GM19351 (cell line): Measurements from ENCODE around the gene FAM89B.
"Not testable (repeated sequence)": the region's sequence is repeated elsewhere in the genome, so short reads cannot be mapped to it uniquely, and the experiment has no call there.

Experiments
- ATAC-seq: cut with Tn5 transposase; IDR thresholded peaks from one replicate; pipeline ENCODE4 v1.9.1; 2021; ENCODE audit warnings: mild to moderate bottlenecking, moderate library complexity; ENCODE audit not compliant: unreplicated experiment

FAM89B gene

GRCh38 chr11:65556470-65557279, 15.7 kb upstream of the FAM89B start:
- ATAC-seq: no peak

GRCh38 chr11:65557280-65558001, 14.9 kb upstream of the FAM89B start:
- ATAC-seq: no peak

GRCh38 chr11:65558002-65558929, 14.1 kb upstream of the FAM89B start, which contains the start of gene LTBP3:
Gene LTBP3, minus strand, starts transcription at chr11:65558359. Its CDS starts 400 bp downstream, at chr11:65557959.
- ATAC-seq: no peak

- no peak for ATAC-seq
Observed at GRCh38 chr11:65558930-65559509, 13.3 kb upstream of the FAM89B start.

GRCh38 chr11:65559535-65559934, 12.8 kb upstream of the FAM89B start:
- ATAC-seq: no peak

- no peak for ATAC-seq
Observed at GRCh38 chr11:65559951-65560537, 12.3 kb upstream of the FAM89B start.

- ATAC-seq: no peak
Observed at GRCh38 chr11:65560555-65561418, 11.6 kb upstream of the FAM89B start.

GRCh38 chr11:65562020-65562419, 10.3 kb upstream of the FAM89B start:
- no peak for ATAC-seq

- ATAC-seq: no peak
Observed at GRCh38 chr11:65562788-65563187, 9.6 kb upstream of the FAM89B start.

- no peak for ATAC-seq
Observed at GRCh38 chr11:65563601-65564000, 8.7 kb upstream of the FAM89B start.

- ATAC-seq: not testable (repeated sequence)
Observed at GRCh38 chr11:65564879-65565559, 7.3 kb upstream of the FAM89B start.

GRCh38 chr11:65565624-65566453, 6.5 kb upstream of the FAM89B start:
- no peak for ATAC-seq

GRCh38 chr11:65569164-65569972, 3.0 kb upstream of the FAM89B start:
- no peak for ATAC-seq

GRCh38 chr11:65569973-65570918, 2.1 kb upstream of the FAM89B start, which contains the start of gene ZNRD2:
Gene ZNRD2, plus strand, starts transcription at chr11:65570477. Its CDS starts 15 bp downstream, at chr11:65570492.
- ATAC-seq: peak; percentile 69

GRCh38 chr11:65571420-65571819, 918 bp upstream of the FAM89B start:
- no peak for ATAC-seq

GRCh38 chr11:65571940-65572339, 398 bp upstream of the FAM89B start:
- no peak for ATAC-seq
